ENCODE results near the gene MRPL38. TPM values are rescaled to one million over a fixed set of nuclear protein-coding genes. Genes with fewer than 3 reads are reported as not detected.

Gene MRPL38
- total RNA-seq, 1 donor from 2014 or later: 49.4 TPM

- no peak for TF ChIP-seq CTCF (IDR thresholded peaks at IDR 0.05; ENCODE audit: insufficient read depth, low read length, poor library complexity, severe bottlenecking)
- no peak for DNase-seq (ENCODE audit: low read depth)
- H3K4me3 ChIP-seq (ENCODE audit: low read depth, low read length): no peak overlapping the region
- H3K27me3 ChIP-seq (ENCODE audit: control insufficient read depth, insufficient read depth, low read length): no peaks in the 10 kb centered on the region
- no peaks in the 10 kb centered on the region for H3K36me3 ChIP-seq (ENCODE audit: control insufficient read depth, insufficient read depth, low read length)
These were observed 5.9 kb downstream of the MRPL38 start for GRCh38 chr17:75898791-75899190.

GRCh38 chr17:75898065-75898464 is 6.6 kb downstream of the MRPL38 start:
- no peaks in the 10 kb centered on the region for H3K36me3 ChIP-seq (ENCODE audit: control insufficient read depth, insufficient read depth, low read length)
- TF ChIP-seq CTCF (IDR thresholded peaks at IDR 0.05; ENCODE audit: insufficient read depth, low read length, poor library complexity, severe bottlenecking): no peak
- H3K27me3 ChIP-seq (ENCODE audit: control insufficient read depth, insufficient read depth, low read length): no peaks in the 10 kb centered on the region
- no peak for DNase-seq (ENCODE audit: low read depth)
- H3K4me3 ChIP-seq (ENCODE audit: low read depth, low read length): no peak overlapping the region

- no peak for TF ChIP-seq CTCF (IDR thresholded peaks at IDR 0.05; ENCODE audit: insufficient read depth, low read length, poor library complexity, severe bottlenecking)
- no peaks in the 10 kb centered on the region for H3K36me3 ChIP-seq (ENCODE audit: control insufficient read depth, insufficient read depth, low read length)
- DNase-seq (ENCODE audit: low read depth): no peak
- H3K4me3 ChIP-seq (ENCODE audit: low read depth, low read length): peak overlapping the region; percentile 89
- H3K27me3 ChIP-seq (ENCODE audit: control insufficient read depth, insufficient read depth, low read length): no peaks in the 10 kb centered on the region
These were observed 7.3 kb downstream of the MRPL38 start for GRCh38 chr17:75897160-75898019.

GRCh38 chr17:75896415-75897159 is 8.1 kb downstream of the MRPL38 start, which contains the start of gene TRIM65:
TRIM65 (minus strand) TSS chr17:75896951; CDS start chr17:75896937, 14 bp downstream.
- no peak for DNase-seq (ENCODE audit: low read depth)
- Histone ChIP-seq H3K4me3 (ENCODE audit: low read depth, low read length) (peak within 1 kb of the TSS; percentile 89), H3K36me3 (ENCODE audit: control insufficient read depth, insufficient read depth, low read length) (no peaks in the 10 kb centered on the region), H3K27me3 (ENCODE audit: control insufficient read depth, insufficient read depth, low read length) (no peaks in the 10 kb centered on the region)
- TF ChIP-seq CTCF (IDR thresholded peaks at IDR 0.05; ENCODE audit: insufficient read depth, low read length, poor library complexity, severe bottlenecking): no peak

- Histone ChIP-seq H3K27me3 (ENCODE audit: control insufficient read depth, insufficient read depth, low read length) (no peaks in the 10 kb centered on the region), H3K36me3 (ENCODE audit: control insufficient read depth, insufficient read depth, low read length) (peaks cover 2% of the 10 kb centered on the region), H3K4me3 (ENCODE audit: low read depth, low read length) (peak overlapping the region; percentile 89)
- DNase-seq (ENCODE audit: low read depth): no peak
- peak; percentile 45 for TF ChIP-seq CTCF (IDR thresholded peaks at IDR 0.05; ENCODE audit: insufficient read depth, low read length, poor library complexity, severe bottlenecking)
These were observed 9.1 kb downstream of the MRPL38 start for GRCh38 chr17:75895370-75896155.

Data from kidney epithelial cell (primary cell).